GM12864 (cell line): ENCODE data around the gene NRSN2.

ENCODE experiments used
- DNase-seq: peaks from one replicate; pipeline ENCODE4 v3.0.0-alpha.2; 2011; ENCODE audit warnings: low read depth
- H3K4me3 ChIP-seq: 2 replicates; pipeline ENCODE4 v1.5.1; 2011; ENCODE audit warnings: mild to moderate bottlenecking, low read depth, low read length, control low read depth
- CTCF ChIP-seq: IDR thresholded peaks from 2 replicates; pipeline ENCODE4 v1.5.1; 2011; ENCODE audit warnings: low read depth, mild to moderate bottlenecking, moderate library complexity, low read length, control low read depth, inconsistent platforms; ENCODE audit errors: missing control alignments

The NRSN2 gene

DNA sequence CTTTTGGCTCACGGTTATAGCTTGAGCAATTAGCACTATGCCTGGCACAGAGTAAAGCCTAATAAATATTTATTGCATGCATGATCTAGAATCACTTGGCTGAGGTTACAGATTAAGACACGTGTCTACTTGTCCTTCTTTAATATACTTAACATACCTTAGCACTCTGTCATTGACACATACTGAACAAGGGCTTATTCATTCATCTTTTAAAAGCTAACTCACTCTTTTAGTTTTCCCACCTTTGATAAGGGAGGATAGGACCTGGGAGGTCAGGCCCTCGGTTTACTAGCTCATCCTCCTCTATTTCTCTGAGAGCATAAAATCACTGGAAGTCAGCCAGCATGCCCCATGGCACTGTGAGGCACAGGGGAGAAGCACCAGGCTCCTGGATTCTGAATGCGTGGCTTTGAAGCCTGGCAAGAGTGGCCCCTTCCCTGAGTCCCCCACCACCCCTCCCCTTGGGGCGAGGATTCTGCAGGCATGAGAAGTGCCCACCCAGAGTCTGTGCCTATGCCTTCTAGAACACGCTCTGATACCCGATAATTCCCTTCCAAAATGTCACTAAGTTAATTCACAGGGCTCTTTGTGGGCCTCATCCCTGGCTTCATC lies 38.4 kb upstream of the NRSN2 start:
- no peak for TF ChIP-seq CTCF
- no peak overlapping the region for H3K4me3 ChIP-seq
- no peak for DNase-seq

- H3K4me3 ChIP-seq = no peak overlapping the region
- TF ChIP-seq CTCF = no peak
- no peak for DNase-seq
Observed at GRCh38 chr20:309306-309840, 37.5 kb upstream of the NRSN2 start.

DNA sequence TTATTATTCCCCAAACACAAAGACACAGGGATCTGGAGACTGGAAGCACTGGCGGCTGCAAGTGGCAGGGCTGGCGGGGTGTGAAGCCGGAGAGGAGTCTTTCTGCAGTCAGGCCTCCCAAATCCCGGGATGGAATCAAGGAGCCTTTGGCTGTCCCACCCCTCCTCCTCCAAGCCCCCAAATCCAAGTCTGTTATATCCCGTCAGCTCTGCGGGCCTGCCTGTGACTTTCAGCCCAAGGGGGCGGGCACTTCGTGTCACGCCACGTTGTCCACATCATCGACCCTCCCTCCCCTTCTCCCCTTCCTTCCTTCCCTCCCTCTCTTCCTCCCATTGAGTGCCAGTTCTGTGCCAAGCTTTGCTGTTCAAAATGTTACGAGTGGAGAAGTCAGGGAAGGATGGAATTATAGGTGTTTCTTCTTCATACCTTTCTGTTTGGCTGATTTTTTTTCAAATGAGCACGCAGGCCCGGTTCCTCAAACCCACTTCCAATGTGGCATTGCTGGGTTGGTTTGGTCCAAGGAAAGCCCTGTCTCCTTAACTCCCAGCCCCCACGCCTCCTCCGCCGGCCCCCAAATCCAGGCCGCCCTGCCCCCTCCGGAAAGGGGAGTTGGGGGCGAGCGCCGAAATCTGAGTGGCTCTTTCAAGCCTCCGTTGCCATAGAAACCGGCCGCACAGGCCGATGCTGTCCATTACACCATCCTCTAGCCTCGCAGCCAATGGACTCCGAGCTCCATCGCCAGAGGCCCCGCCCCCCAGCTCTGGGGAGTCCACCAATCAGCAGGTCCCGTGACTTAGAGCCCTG lies 36.9 kb upstream of the NRSN2 start:
- DNase-seq = peak; percentile 85
- no peak for TF ChIP-seq CTCF
- H3K4me3 ChIP-seq = peak overlapping the region; percentile 47

DNA sequence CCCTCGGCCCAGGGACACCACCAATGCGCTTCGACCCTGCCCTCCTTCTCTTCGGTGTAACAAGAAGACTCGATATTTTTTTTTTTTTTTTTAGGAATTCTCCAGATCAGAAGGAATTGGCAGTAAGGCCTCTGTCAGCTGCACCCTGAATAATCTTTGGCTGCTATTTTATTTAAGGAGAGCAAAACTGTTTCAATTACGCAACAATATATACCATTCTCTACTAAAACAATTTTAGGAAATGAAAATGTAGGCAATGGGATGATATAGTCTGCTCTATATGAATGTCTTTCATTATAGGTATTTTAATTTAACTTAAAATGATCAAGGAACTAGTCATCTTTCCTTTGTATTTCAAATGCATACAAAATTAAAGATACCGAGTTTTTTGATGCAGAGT lies 36.3 kb upstream of the NRSN2 start:
- peak overlapping the region; percentile 42; the same call in 1 of the 2 replicates for H3K4me3 ChIP-seq
- TF ChIP-seq CTCF = no peak
- no peak for DNase-seq

- no peak overlapping the region for H3K4me3 ChIP-seq
- no peak for DNase-seq
- no peak for TF ChIP-seq CTCF
Observed at GRCh38 chr20:311609-312008, 35.3 kb upstream of the NRSN2 start.

DNA sequence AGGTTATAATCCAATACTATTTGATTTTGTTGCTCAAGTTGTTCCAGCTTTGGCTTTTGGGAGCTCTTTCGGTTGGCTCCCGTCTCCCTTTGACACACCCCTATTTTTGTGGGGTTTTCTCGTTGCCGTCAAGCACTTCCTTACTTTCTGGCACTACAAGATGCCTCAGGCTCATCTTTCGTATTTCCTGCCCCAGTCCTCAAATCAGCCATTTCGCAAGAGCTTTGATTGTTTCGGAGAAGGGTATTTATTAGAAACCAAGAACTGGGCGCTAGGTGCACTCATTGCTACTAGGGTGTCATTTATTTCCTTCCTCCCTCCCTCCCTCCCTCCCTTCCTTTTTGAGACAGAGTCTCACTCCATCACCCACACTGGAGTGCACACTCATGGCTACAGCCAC lies 34.8 kb upstream of the NRSN2 start:
- H3K4me3 ChIP-seq = no peak overlapping the region
- DNase-seq = no peak
- TF ChIP-seq CTCF = no peak
